Measurements from ENCODE around the gene CFDP1. TPM values are rescaled to one million over a fixed set of nuclear protein-coding genes. Genes with fewer than 3 reads are reported as not detected.
A peak's percentile ranks its signal among the peaks of the same experiment; 100 is the strongest.
"Not testable (repeated sequence)": the region's sequence is repeated elsewhere in the genome, so short reads cannot be mapped to it uniquely, and the experiment has no call there.

CFDP1 gene
- total RNA-seq, 1 experiment from 2014 or later, result 21.2 TPM

DNA sequence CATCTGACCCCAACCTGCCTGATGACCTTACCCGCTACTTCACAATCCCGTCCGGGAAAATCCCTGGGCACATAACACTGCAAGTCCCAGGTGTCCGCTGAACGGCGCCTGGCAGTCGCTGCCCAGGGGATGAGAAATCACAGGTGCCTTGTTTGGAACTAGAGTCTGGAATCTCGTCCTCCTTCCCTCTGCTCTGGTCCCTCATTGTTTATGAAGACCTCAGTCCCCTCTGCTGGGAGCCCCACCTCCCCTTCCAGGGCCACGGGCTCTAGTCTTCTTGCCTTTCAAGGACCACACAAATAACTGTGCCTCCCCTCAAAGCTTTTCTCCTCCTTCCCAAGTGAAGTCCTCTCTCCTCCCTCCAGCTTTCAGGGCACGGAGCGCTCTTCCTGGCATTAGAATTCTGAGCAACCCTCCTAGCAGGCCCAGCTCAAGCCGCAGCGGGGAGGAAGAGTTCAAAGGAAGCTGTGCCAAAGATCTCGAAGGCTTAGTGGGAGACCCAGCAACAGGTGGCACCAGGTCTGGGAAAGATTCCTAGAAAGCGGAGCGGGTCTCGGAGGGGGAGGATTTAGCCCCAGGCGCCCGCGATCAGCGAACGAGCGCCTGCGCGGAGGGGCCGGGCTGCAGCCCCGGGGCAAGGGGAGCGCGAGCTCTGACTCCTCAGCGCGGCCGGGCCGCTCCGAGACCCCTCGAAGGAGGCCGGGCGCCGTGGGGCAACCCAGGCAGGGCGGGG lies 30.3 kb upstream of the CFDP1 start:
- not testable (repeated sequence) for H3K27me3 ChIP-seq, H3K36me3 ChIP-seq, H3K9me3 ChIP-seq
- peak overlapping the region; percentile 83 for H3K4me3 ChIP-seq
- peak; percentile 26 for DNase-seq

DNA sequence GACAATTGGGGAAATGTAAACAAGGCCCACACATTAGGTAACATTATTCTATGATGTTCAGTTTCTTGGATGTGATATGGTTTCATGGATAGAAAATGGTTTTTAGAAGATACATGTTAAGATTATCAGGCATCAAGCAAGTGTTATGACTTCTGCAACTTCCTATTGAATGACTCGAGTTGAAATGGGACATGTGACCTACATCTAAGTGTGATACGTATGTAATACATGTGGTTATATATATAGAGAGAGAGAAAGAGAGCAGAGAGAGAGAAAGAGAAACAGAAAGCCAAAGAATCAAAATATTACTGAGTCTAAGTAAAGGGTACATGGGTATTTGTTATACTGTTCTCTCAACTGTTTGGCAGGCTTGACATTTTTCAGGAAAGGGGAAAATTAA lies 29.5 kb upstream of the CFDP1 start:
- no peaks in the 10 kb centered on the region for H3K27me3 ChIP-seq
- no peaks in the 10 kb centered on the region for H3K36me3 ChIP-seq
- H3K9me3 ChIP-seq, result no peaks in the 10 kb centered on the region
- H3K4me3 ChIP-seq, result no peak overlapping the region
- DNase-seq, result no peak

DNA sequence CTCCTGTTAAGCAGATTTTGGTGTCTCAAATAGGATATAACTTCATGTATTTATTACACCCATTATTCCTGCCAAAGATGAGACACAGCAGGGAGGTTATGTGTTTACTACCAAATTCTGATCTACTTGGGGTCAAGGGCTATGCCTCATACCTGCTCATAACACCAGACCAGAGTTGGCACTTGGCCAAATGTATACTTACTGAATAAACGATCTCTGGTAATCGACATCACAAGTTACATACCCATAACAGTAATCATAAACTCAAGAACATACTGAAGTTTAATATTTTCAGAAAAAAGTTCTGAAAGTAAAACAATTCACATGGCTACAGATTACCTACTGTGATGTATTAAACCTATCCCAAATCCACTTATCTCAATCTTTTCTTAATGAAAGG lies 28.3 kb upstream of the CFDP1 start:
- no peaks in the 10 kb centered on the region for H3K27me3 ChIP-seq
- H3K4me3 ChIP-seq, result no peak overlapping the region
- H3K36me3 ChIP-seq, result no peaks in the 10 kb centered on the region
- no peak for DNase-seq
- H3K9me3 ChIP-seq, result no peaks in the 10 kb centered on the region

DNA sequence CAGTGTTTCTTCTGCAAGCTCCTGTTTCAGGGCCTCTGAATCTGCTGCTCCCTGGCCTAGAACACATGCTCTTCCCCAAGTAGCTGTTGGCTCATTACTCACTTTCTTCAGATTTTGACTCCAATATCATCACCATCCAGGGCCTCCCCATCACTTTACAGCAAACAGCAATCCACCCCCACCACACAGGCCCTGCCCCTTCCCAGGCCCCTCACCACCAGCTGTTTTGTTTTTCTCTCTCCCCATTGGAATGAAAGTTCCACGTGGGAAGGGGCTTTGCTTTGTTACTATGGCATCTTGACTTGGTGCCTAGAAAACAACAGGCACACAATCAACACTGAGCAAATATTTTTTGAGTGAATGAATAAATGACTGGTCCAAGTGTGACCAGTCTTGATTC lies 27.1 kb upstream of the CFDP1 start:
- Histone ChIP-seq H3K36me3 (no peaks in the 10 kb centered on the region), H3K9me3 (no peaks in the 10 kb centered on the region), H3K27me3 (no peaks in the 10 kb centered on the region), H3K4me3 (no peak overlapping the region)
- DNase-seq, result no peak

DNA sequence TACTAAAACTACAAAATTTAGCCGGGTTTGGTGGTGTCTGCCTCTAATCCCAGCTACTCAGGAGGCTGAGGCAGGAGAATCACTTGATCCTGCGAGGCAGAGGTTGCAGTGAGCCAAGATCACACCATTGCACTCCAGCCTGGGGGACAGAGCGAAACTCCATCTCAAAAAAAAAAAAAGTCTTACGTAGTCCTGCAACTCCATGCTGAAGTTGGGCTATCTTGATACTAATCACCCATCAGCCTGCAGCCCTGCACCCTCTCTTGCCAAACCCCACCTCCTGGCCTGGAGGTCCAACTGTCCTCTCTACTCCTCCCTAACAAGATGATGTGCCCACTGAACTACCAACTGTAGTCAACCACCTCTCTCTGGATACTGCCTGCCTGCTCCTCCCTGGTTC lies 26.4 kb upstream of the CFDP1 start:
- Histone ChIP-seq H3K36me3 (no peaks in the 10 kb centered on the region), H3K27me3 (no peaks in the 10 kb centered on the region), H3K9me3 (no peaks in the 10 kb centered on the region), H3K4me3 (no peak overlapping the region)
- DNase-seq, result no peak

DNA sequence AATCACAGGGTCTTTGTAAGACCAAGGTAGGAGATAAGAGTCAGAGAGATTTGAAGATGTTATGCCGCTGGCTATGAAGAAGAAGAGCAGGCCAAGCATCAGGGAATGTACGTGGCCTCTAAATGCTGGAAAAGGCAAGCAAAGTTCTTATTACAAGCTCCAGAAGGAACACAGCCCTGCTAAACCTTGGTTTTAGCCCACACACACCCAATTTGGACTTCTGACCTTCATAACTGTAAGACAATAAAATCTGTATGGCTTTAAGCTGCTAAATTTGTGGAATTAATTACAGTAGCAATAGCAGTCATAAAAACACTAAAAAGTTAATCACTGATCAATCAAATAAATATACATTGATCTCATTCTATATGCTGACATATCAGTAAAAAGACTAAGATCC lies 25.1 kb upstream of the CFDP1 start:
- H3K9me3 ChIP-seq, result no peaks in the 10 kb centered on the region
- no peaks in the 10 kb centered on the region for H3K36me3 ChIP-seq
- DNase-seq, result no peak
- H3K27me3 ChIP-seq, result no peaks in the 10 kb centered on the region
- no peak overlapping the region for H3K4me3 ChIP-seq

DNA sequence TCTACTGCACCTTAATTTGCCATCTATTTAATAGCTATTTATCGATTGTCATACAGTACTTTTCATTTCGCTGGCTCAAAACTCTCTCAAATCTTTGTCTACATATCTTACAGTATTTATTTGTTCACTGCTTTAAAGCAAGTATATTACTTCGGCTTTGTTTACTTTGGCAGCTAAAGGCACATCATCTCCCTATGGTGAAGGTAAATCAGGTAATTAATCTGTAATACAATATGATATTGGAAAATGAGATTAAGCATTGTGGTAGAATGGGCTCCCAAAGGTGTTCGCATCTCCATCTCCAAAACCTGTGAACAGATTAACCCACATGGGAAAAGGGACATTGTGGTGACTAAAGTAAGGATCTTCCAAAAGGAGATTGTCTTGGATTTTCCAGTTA lies 24.7 kb upstream of the CFDP1 start:
- DNase-seq, result no peak
- Histone ChIP-seq H3K27me3 (no peaks in the 10 kb centered on the region), H3K4me3 (no peak overlapping the region), H3K36me3 (no peaks in the 10 kb centered on the region), H3K9me3 (no peaks in the 10 kb centered on the region)

DNA sequence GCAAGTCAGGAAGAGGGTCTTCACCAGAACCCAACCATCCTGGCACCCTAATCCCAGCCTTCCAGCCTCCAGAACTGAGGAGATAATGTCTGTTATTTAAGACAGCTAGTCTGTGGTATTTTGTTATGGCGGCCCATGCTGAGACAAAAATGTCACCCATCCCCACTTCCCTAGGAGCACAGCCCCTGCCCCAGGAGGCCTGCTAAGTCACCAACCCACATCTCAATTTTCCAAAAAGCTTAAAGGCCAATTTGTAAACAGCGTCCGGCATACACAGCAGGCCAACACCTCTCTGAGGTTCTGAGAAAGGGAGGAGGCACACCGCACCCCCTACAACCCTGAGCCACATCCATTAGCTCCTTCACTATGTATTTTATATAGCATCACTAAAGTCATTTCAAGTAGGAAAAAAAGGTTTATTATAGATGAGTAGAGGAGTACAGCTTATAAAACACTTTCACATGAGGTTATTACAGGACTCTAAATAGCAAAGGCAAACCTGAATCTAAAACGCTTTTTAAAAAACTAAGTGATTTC lies 24.2 kb upstream of the CFDP1 start:
- Histone ChIP-seq H3K27me3 (no peaks in the 10 kb centered on the region), H3K9me3 (no peaks in the 10 kb centered on the region), H3K4me3 (no peak overlapping the region), H3K36me3 (no peaks in the 10 kb centered on the region)
- no peak for DNase-seq

DNA sequence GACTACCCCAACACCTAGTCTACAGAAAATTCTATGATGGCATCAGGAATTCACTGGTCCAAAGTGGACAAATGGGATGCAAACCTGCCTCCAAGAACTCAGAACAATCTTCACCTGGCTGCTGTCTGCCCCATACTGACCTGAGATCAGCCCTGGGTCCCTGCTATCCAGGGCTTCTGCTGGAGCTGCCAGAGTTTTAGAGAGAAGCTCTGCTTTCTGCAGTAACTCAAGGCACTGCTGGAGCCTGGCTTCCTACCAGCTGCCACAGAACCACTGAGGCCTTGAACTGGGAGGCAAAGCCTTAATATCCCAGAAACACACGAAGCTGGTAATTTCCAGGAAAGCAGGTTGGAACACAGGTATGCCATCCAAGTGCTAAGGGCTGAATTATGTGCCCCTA lies 23.7 kb upstream of the CFDP1 start:
- Histone ChIP-seq H3K27me3 (no peaks in the 10 kb centered on the region), H3K4me3 (no peak overlapping the region), H3K36me3 (no peaks in the 10 kb centered on the region), H3K9me3 (no peaks in the 10 kb centered on the region)
- no peak for DNase-seq

DNA sequence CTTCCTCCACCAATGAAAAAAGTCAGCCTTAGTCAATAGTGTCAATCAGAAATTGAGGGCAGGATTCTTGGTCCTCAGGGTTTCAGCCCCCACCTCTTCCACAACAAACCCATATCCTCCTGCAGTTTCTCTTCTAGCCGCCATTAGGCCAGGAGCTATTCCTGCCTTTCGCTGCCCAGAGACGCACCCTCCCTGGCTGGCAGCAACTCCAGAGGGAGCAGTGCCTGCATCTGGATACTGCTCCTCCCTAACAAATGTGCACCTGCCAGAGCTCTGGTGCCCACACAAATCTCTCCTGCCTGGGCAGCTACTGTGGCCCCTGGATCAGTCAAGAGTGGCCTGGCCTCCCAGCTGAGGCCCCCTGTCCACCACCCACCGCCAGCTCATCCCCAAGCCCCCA lies 23.2 kb upstream of the CFDP1 start:
- not testable (repeated sequence) for H3K9me3 ChIP-seq, H3K4me3 ChIP-seq, H3K36me3 ChIP-seq, H3K27me3 ChIP-seq, DNase-seq

DNA sequence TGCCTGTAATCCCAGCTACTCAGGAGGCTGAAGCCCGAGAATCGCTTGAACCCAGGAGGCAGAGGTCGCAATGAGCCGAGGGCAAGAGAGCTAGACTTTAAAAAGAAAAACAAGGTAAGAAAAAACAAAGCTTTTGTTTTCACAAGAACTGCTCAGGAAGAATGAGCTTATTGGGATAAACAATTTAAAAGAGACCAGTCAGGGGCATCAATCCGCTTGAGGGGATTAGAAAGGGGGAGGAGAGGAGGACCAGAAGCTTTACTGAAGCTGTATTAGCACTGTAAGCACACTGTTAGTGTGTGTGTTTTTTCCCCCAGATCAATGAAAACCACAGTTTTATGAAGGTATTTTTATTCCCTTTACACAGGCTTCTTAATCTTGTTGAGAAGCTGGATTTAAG lies 22.4 kb upstream of the CFDP1 start:
- Histone ChIP-seq H3K36me3 (no peaks in the 10 kb centered on the region), H3K27me3 (no peaks in the 10 kb centered on the region), H3K9me3 (no peaks in the 10 kb centered on the region), H3K4me3 (no peak overlapping the region)
- no peak for DNase-seq

DNA sequence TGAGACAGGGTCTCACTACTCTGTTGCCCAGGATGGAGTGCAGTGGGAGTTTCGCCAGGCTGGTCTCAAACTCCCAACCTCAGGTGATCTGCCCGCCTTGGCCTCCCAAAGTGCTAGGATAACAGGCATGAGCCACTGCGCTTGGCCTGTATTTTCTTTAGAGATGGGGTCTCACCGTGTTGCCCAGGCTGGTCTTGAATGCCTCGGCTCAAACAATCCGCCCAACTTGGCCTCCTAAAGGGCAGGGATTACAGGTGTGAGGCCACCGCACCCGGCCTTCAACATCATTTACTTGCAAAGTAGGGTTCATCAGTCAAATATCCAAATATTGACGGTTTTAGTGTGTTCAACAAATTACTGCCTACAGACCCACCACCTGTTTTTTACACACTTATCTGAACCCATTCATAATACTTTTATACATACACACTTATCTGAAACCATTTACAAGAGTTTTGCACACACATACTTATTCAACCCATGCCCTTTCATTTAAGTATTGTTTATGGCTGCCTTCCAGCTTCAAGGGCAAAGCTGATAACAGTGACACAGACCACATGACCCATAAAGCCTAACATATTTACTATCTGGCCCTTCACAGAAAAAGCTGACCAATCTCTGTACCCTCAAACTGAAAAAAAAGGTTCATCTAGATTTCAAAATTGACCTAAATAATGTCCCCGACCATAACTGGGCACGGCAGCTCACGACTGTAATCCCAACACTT lies 19.3 kb upstream of the CFDP1 start:
- no peak for DNase-seq
- Histone ChIP-seq H3K36me3 (no peaks in the 10 kb centered on the region), H3K9me3 (no peaks in the 10 kb centered on the region), H3K4me3 (no peak overlapping the region), H3K27me3 (no peaks in the 10 kb centered on the region)

DNA sequence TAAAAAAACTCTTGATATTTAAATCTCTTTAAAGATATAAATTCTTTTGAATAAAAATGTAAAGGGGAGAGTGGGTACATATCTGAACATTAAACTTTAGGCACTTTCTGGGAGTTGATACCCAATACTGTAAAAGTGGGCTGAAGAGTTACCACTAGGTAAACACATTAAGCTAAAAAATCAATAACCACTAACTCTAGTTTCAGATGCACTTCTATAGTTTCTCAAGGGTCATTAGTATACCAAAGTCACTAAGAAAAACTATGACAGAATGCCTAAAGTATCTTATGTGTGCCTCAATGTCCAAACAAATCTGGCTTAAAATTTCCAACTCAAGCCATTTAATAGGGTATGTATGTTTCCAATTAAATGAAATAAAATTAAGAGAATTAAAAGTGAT lies 13.1 kb upstream of the CFDP1 start:
- Histone ChIP-seq H3K36me3 (no peaks in the 10 kb centered on the region), H3K4me3 (no peak overlapping the region), H3K27me3 (no peaks in the 10 kb centered on the region), H3K9me3 (no peaks in the 10 kb centered on the region)
- no peak for DNase-seq

DNA sequence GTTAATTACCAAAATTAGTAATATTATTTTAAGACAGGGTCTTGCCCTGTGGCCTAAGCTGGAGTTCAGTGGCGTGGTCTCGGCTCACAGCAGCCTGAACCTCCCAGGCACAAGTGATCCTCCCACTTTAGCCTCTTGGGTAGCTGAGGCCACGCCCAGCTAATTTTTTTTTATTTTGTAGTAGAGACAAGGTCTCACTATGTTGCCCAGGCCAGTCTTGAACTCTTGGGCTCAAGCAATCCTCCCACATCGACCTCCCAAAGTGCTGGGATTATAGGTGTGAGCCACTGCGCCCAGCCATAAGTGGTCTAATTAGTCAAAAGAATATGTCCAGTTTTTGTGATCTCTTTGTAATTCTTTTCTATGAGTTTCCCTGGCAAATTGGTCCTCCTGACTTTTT lies 12.0 kb upstream of the CFDP1 start:
- no peak for DNase-seq
- no peak overlapping the region for H3K4me3 ChIP-seq
- H3K36me3 ChIP-seq, result no peaks in the 10 kb centered on the region
- H3K27me3 ChIP-seq, result no peaks in the 10 kb centered on the region
- no peaks in the 10 kb centered on the region for H3K9me3 ChIP-seq

DNA sequence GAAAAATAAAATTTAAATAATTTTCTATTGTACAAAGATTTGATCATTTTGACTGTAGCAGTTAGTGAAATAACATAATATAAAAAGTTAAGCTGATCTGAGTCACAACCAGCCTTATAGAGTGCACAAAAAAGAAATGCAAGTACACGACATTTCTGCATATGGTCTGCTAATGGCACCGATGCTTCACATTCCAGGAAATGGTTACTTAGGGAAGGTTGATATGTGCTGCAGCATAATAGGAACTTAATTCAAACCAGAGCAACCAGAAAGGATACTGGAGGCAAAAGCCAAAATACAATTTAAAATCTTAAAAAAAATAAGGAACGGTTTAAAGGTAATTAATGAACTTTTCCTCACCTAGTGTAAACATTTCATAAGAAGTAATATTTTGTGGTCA lies 10.0 kb upstream of the CFDP1 start:
- Histone ChIP-seq H3K27me3 (no peaks in the 10 kb centered on the region), H3K4me3 (no peak overlapping the region), H3K36me3 (no peaks in the 10 kb centered on the region), H3K9me3 (no peaks in the 10 kb centered on the region)
- DNase-seq, result no peak

DNA sequence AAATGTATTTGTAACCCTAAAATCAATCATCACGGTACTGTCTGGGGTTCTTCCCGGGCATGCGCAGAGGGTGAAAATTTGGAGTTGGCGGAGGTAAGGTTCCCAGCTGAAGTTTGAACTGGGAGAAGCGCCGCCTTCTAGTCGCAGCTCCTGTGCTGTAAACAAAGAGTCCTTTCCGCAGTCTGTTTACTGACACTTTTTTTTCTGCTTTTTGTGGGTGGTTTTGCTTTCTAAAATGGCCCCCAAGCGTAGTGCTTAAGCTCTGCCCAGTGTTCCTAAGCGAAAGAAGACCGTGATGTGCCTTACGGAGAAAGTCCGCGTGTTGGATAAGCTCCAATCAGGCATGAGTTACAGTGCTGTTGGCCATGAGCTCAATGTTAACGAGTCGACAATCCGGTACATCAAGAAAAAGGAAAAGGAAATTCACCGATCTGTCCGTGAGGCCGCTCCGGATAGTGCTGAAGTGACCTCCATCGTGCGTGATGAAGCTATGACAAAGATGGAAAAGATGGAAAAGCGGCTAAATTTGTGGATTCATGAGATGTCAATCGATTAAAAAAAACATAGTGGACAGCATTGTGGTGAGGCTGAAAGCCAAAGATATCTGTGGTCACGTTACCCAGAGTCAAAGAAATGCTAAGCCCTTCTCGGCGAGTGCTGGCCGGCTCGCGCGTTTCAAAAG lies 570 bp upstream of the CFDP1 start:
- peak overlapping the region; percentile 69 for H3K4me3 ChIP-seq
- no peaks in the 10 kb centered on the region for H3K27me3 ChIP-seq
- no peaks in the 10 kb centered on the region for H3K9me3 ChIP-seq
- H3K36me3 ChIP-seq, result no peaks in the 10 kb centered on the region
- peak; percentile 57 for DNase-seq

DNA sequence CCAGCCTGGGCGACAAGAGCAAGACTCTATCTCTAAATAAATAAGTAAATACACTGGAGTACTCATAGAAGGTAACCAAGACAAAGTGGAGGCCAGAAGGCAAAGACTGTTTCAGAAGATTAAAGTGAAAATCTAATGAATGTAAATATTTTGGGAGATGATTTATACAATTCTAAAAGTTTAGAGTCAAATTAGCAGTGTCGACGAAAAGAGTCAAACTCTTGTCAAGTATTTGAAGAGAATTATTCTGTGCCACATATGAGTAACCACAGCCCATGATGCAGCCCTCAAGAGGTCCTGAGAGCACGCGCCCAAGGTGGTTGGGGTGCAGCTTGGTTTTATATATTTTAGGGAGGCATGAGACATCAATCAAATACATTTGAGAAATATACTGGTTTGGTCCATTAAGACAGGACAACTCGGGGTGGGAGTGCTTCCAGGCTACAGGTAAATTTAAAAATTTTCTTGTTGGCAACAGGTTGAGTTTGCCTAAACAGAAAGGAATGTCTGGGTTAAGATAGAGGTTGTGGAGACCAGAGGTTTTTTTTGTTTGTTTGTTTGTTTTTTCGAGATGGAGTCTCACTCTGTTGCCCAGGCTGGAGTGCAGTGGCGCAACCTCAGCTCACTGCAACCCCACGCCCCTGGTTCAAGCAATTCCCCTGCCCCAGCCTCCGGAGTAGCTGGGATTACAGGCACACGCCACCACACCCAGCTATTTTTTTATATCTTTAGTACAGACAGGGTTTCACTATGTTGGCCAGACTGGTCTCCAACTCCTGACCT lies 3.5 kb downstream of the CFDP1 start:
- H3K9me3 ChIP-seq, result no peaks in the 10 kb centered on the region
- H3K36me3 ChIP-seq, result no peaks in the 10 kb centered on the region
- no peak overlapping the region for H3K4me3 ChIP-seq
- no peak for DNase-seq
- H3K27me3 ChIP-seq, result no peaks in the 10 kb centered on the region

Data from MG63 (cell line).